Measurements from ENCODE around the gene ZC3HAV1L. TPM values are rescaled to one million over a fixed set of nuclear protein-coding genes. Genes with fewer than 3 reads are reported as not detected.

ZC3HAV1L gene
- total RNA-seq, 1 donor from 2014 or later: 19.7 TPM

Other genes with a start within 250 kb of the ZC3HAV1L start
- gene TMEM213, start 238.0 kb downstream of the ZC3HAV1L start, total RNA-seq: not detected in 2 replicates
- gene ATP6V0A4, start 237.8 kb downstream of the ZC3HAV1L start, total RNA-seq: not detected in 2 replicates
- gene KIAA1549, start 54.7 kb downstream of the ZC3HAV1L start, total RNA-seq: 0.45 and 0.50 TPM in 2 replicates
- gene ZC3HAV1, start 73.7 kb upstream of the ZC3HAV1L start, total RNA-seq: 135 TPM in 2 replicates
- gene UBN2, start 195.2 kb upstream of the ZC3HAV1L start, total RNA-seq: 13.2 and 14.3 TPM in 2 replicates